ENCODE data around the gene PTGES2.

DNA sequence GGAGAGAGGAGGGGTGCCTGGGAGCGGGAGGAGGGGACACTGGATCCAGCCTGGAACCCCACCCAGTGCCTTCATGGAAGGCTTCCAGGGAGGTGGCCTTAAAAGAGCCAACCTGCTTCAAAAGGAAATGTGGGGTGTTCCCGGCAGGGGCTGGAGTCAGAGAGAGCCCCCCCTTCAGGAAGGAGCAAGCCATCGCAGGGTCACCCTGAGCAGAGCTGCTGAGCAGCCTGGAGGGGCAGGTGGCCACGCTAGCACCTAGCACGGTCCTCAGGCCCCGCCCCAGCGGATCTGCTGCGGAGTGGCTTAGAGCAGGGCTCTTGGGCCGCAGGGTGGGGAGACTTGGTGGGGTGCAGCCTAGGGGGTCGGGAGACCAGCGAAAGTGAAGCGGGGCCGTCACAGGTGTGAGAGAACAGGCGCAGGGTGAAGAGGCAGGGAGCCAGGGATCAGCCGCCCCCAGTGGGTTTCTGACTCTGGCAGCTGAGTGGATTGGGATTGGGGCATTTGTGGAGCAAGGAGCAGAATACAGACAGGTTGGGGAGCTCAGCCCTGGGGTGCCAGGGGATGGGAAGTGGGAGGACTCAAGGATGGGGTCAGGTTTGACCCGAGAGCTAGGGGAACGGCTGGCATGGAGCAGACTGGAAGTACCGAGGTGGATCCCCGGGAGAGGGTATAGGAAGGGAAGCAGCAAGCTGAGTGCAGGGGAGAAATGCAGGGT, 23.2 kb upstream of the PTGES2 start:
- TF ChIP-seq POLR2AphosphoS5 (IDR thresholded peaks at IDR 0.05; ENCODE audit: low read depth, low read length) = no peak
- TF ChIP-seq POLR2A (IDR thresholded peaks at IDR 0.05; ENCODE audit: low read depth, low read length) = no peak
- TF ChIP-seq TAF1 (IDR thresholded peaks at IDR 0.05; ENCODE audit: low read depth, low read length) = no peak
- no peak for TF ChIP-seq SPI1 (IDR thresholded peaks at IDR 0.05; ENCODE audit: low read depth, low read length)
- TF ChIP-seq POU2F2 (IDR thresholded peaks at IDR 0.05; ENCODE audit: low read depth, low read length) = no peak
- no peak for TF ChIP-seq PAX5 (IDR thresholded peaks at IDR 0.05; ENCODE audit: insufficient read depth, low read length, severe bottlenecking)
